Upper lobe of left lung (tissue), 6 donors: Measurements from ENCODE around the gene DPH6. TPM values are rescaled to one million over a fixed set of nuclear protein-coding genes. Genes with fewer than 3 reads are reported as not detected.

Experiments used
- ATAC-seq, 2 donors: fragments of 200-7000 bp; cut with Tn5 transposase; one replicate each; pipeline ENCODE4 v1.9.1; 2022; ENCODE audit warnings: mild to moderate bottlenecking in 2 of 2, moderate library complexity in 2 of 2; ENCODE audit not compliant: low FRiP score in 2 of 2
- DNase-seq, 2 donors: peaks; one replicate each; pipeline ENCODE4 v3.0.0-alpha.2; 2019 to 2020
- H3K27ac ChIP-seq, 4 donors: fragments of 200-600 bp; sonication (generic); one replicate each; pipeline ENCODE4 v1.5.1; 2016 to 2019
- H3K27me3 ChIP-seq, 4 donors: fragments of 200-600 bp; sonication (generic); one replicate each; pipeline ENCODE4 v1.5.1; 2017 to 2019
- H3K36me3 ChIP-seq, 4 donors: fragments of 200-600 bp; sonication (generic); one replicate each; pipeline ENCODE4 v1.5.1; 2016 to 2019
- H3K4me1 ChIP-seq, 4 donors: fragments of 200-600 bp; sonication (generic); one replicate each; pipeline ENCODE4 v1.5.1; 2018 to 2019
- H3K4me3 ChIP-seq, 4 donors: fragments of 200-600 bp; sonication (generic); one replicate each; pipeline ENCODE4 v1.5.1; 2017 to 2019; ENCODE audit warnings: mild to moderate bottlenecking in 2 of 4, moderate library complexity in 1 of 4
- H3K9me3 ChIP-seq, 4 donors: fragments of 200-600 bp; sonication (generic); one replicate each; pipeline ENCODE4 v1.5.1; 2018 to 2019
- CTCF ChIP-seq, 6 experiments: fragments of 450-650 bp in 4 of 6; fragments of 200-600 bp in 2 of 6; sonication (generic) in 2 of 6; IDR thresholded peaks; one replicate each; pipeline ENCODE4 v1.5.1; 2016 to 2019; ENCODE audit warnings: antibody characterized with exemption in 6 of 6
- EP300 ChIP-seq, 4 donors: sonication (generic); formaldehyde crosslinking; IDR thresholded peaks; one replicate each; pipeline ENCODE4 v1.5.1; 2017; ENCODE audit warnings: antibody characterized with exemption in 4 of 4, control low read depth in 2 of 4
- POLR2A ChIP-seq, 4 donors: fragments of 450-650 bp; IDR thresholded peaks; one replicate each; pipeline ENCODE4 v1.5.1; 2016 to 2017; ENCODE audit warnings: antibody characterized with exemption in 4 of 4, mild to moderate bottlenecking in 2 of 4
- POLR2AphosphoS5 ChIP-seq, 2 donors: sonication (generic); formaldehyde crosslinking; IDR thresholded peaks; one replicate each; pipeline ENCODE4 v1.5.1; 2017; ENCODE audit warnings: antibody characterized with exemption in 2 of 2
- WGBS, 2 donors: methylation state at CpG; one replicate each; pipeline ENCODE4 v1.1.5; 2017 to 2018; 5-methylcytosine and 5-hydroxymethylcytosine counted together
- small RNA-seq, 4 donors: library from RNA; depleted of rRNA; stranded (forward); fragments of <200 nt; gene quantifications; one replicate each; pipeline ENCODE3, GENCODE V24; 2016
- total RNA-seq, 6 donors: library from RNA; depleted of rRNA in 4 of 6; stranded (reverse); fragments of >200 nt in 4 of 6; gene quantifications; one replicate each; pipeline versions ENCODE4 v1.1.0 to v1.2.1, GENCODE V29; 2016 to 2021
- donor health status: DM: no; HTN: no; CAD: no; lungs with moderate emphysema.
- donor health status: DM: no; HTN: yes; CAD: no; lungs with severe emphysema.

DPH6 gene
- total RNA-seq, 6 donors from 2014 or later, result 6.3 to 48.2 (median 14.6) TPM

GRCh38 chr15:35323141-35323540 lies 222.8 kb downstream of the DPH6 start:
- H3K36me3 ChIP-seq, result no peaks in the 10 kb centered on the region
- no peak for DNase-seq
- no peaks in the 10 kb centered on the region for H3K4me1 ChIP-seq
- TF ChIP-seq POLR2AphosphoS5 (IDR thresholded peaks at IDR 0.05), result no peak
- no peak for TF ChIP-seq EP300 (IDR thresholded peaks at IDR 0.05)
- no peak for TF ChIP-seq POLR2A (IDR thresholded peaks at IDR 0.05)
- ATAC-seq, result no peak
- H3K27me3 ChIP-seq, result no peaks in the 10 kb centered on the region
- H3K4me3 ChIP-seq, result no peak overlapping the region
- no peaks in the 10 kb centered on the region for H3K9me3 ChIP-seq
- no peak overlapping the region for H3K27ac ChIP-seq

GRCh38 chr15:35321926-35322325 lies 224.0 kb downstream of the DPH6 start:
- DNase-seq (no peak), ATAC-seq (no peak)
- TF ChIP-seq CTCF (IDR thresholded peaks at IDR 0.05), result no peak
- TF ChIP-seq EP300 (IDR thresholded peaks at IDR 0.05), result no peak
- TF ChIP-seq POLR2A (IDR thresholded peaks at IDR 0.05), result no peak
- no peak for TF ChIP-seq POLR2AphosphoS5 (IDR thresholded peaks at IDR 0.05)
- Histone ChIP-seq H3K4me1 (no peaks in the 10 kb centered on the region), H3K9me3 (no peaks in the 10 kb centered on the region), H3K27ac (no peak overlapping the region), H3K27me3 (no peaks in the 10 kb centered on the region), H3K36me3 (no peaks in the 10 kb centered on the region), H3K4me3 (no peak overlapping the region)
- WGBS, 2 donors, result 81 to 90% methylated on average over 2 of the region's 2 CpGs

GRCh38 chr15:35320911-35321310 lies 225.1 kb downstream of the DPH6 start:
- H3K27me3 ChIP-seq, result no peaks in the 10 kb centered on the region
- H3K4me3 ChIP-seq, result no peak overlapping the region
- TF ChIP-seq EP300 (IDR thresholded peaks at IDR 0.05) (no peak), CTCF (IDR thresholded peaks at IDR 0.05) (no peak), POLR2AphosphoS5 (IDR thresholded peaks at IDR 0.05) (no peak), POLR2A (IDR thresholded peaks at IDR 0.05) (no peak)
- ATAC-seq (no peak), DNase-seq (no peak)
- no peaks in the 10 kb centered on the region for H3K36me3 ChIP-seq
- H3K4me1 ChIP-seq, result no peaks in the 10 kb centered on the region
- no peak overlapping the region for H3K27ac ChIP-seq
- H3K9me3 ChIP-seq, result no peaks in the 10 kb centered on the region

Small RNA genes within 50 kb of the gene (small RNA-seq; reads per million reads assigned to genes)
- 0 reads per million in 4 donors for gene AC019288.1
- 0 to 0.07 (median 0) reads per million in 4 donors for gene MIR3942
